LoVo (cell line): ENCODE measurements around the gene ST6GALNAC3.
A peak's percentile ranks its signal among the peaks of the same experiment; 100 is the strongest.

ENCODE experiments used
- DNase-seq: peaks from one replicate; pipeline ENCODE4 v3.0.0-alpha.2; 2016; ENCODE audit warnings: low spot score

The ST6GALNAC3 gene

DNA sequence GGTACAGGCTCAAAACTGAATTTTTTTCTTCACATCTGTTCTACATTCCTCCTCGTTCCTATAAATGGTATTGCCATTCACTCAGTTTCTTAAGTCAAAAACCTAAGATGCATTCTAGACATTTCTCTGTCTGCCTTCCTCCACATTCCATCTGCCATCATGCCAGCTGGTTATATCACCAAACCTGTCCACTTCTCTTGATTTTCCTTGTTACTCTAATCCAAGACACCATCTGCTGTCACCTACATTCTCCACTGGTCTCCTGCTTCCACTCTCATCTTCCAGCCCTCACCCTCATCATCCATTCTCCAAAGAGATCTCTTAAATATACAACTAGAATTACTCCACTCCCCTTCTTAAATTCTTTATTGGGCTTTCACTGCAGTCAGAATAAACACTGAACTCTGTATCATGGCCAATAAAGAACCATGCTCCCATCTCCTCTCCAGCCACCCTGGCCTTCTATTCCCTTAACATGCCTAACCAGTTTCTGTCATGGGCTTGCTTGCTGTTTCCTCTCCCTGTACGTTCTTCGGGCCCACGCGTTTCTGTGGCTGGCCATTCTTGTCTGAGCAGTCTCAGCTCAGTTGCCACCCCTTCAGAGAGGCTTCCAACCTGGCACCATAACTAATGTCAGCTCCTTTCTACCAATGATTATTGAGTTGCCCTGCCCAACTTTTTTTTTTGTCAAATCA, 278.3 kb downstream of the ST6GALNAC3 start:
- DNase-seq, result no peak

DNA sequence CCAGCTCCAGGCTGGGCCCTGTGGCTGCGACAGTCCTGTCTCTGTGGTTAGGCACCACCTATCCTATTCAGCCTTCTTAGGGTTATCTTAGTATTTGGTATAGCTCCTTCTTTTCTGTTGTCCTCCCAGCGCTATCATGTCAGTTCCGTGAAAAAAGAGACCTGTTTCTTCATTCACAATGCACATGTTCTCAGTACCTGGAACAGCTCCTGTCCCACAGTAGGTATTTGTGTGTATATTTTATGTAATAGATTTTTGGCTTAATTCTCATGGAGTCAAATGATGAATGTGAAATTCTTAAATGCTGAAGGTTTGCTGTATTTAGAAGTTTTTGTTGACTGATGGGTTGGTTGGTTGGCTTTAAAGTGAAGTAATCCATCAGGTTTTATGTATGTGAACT, 279.7 kb downstream of the ST6GALNAC3 start:
- DNase-seq, result no peak

DNA sequence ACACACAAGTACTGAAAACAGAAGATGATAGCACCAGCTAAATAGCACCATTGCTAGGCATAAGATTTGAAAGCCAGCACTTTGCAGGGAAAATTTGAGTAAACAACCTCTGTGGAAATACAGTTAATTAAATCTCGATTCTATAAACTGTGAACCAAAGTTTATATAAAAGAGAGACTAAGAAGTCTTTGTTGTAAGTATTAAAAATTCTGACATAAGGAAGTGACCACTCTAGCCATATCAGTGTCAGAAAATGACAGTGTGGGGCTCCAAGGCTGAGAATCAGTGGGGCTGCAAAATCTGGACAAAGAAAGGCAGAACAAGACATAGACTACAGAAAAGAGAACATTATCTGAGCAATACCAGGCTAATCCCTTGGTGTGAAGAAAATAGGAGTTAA, 292.2 kb downstream of the ST6GALNAC3 start:
- no peak for DNase-seq

DNA sequence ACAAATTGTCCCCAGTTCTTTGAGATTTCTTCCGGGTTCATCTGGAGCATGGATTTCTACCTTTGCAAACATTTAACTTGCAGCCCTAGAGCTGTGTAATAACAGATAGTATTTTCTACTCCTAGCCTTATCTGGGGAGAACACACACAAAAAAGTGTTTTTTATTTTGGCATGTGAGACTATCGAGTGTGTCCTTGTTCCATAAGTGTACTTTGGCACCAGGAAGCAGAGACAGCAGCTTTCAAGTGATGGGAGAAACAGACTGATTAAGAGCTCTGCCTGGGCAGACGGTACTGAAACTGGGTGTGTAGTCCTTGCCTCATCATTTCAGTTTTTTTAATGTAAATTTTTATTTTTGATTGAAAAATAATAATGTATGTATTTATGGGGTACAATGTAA, 297.4 kb downstream of the ST6GALNAC3 start:
- no peak for DNase-seq

DNA sequence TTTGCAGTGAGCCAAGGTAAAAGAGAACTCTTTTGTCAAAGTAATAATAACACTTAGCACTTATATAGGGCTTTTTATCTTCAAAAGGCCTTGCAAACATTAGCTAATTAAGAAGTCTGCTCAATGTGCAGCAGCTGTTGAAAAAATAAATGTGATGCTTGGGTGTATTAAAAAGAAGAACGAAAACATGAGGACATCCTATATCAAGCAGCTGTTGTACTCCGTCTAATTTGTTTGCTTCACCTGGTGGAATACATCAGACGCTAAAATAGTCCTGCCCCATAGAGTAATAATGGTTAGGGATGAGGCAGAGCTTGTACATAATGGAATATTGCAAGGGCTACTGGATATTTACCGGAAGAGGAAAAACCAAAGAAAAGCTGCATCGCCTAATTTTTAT, 299.5 kb downstream of the ST6GALNAC3 start:
- no peak for DNase-seq

DNA sequence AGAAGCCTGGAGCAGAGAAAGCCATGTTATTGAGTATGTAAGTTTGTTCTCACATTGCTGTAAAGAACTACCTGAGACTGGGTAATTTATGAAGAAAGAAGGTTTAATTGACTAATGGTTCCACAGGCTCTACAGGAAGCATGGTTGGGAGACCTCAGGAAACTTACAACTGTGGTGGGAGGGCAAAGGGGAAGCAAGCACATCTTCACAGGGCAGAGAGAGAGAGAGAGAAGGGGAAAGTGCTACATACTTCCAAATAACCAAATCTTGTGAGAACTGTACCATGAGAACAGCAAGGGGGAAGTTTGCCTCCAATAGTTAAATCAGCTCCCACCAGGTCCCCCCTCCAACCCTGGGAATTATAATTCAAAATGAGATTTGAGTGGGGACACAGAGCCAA, 302.7 kb downstream of the ST6GALNAC3 start:
- no peak for DNase-seq

DNA sequence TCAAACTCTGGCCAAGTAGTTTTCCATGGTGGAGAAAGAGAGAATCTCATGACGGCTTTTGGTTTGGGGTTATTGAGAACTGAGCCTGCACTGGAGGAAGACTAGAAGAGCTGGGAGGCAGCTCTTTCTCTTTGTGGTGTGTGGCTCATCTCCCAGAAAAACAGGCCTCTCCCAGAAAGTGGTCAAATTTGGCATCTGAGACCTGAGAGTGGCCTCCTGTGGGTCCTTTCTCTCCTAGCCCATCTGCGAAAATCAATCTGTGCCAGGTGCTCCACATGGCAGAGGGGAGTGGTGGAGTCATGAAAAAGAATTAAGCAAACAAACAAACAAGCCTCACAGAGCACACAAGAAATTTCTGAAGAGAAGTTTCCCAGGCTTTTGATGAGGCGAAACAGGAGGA, 305.0 kb downstream of the ST6GALNAC3 start:
- no peak for DNase-seq

DNA sequence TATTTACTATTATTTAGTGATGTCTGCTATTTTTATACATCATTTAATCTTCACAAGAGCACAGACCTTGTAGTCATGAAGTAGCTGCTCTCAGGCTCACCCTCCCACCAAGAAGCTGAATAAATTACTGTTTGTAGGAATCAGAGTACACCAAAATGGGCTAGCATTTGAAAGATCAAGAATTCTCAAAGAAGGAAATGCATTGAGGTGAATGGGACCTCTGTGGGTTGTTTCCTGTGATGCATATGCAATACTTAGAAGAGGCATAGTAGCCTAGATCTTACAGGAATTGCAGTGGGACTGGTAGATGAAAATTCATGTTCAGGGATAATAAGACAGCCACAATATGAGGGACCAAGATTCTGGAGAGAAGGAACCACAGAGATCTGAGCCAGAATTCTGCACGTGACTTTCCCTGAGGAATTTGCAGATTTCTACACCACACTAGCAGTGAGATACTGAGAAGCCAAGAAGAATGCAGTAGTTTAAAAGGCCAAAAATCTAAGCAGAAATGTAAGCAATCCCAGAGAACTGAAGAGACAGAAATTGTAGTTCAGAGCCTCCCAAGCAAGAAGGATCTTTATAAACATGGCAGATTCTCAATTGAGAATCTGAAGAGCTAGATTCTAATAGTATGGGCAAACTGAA, 307.0 kb downstream of the ST6GALNAC3 start:
- DNase-seq, result no peak

DNA sequence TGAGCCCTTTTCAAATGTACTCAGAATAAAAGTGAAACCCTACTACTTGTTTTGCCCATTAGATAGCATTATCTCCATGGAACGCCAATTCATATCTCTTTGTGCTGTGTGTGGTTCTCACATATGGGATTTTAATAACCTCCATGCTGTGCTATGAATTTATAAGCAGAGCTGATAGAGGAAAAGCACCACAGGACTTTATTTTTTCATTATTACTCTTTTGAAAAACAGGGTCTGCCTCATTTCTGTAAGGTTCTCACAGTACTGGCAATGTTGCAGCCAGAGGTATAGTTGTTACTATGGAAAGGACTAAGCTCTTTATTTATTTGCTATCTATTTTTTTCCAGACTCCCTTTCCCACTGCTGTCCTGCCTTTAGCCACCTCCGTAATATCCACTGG, 313.7 kb downstream of the ST6GALNAC3 start:
- no peak for DNase-seq

DNA sequence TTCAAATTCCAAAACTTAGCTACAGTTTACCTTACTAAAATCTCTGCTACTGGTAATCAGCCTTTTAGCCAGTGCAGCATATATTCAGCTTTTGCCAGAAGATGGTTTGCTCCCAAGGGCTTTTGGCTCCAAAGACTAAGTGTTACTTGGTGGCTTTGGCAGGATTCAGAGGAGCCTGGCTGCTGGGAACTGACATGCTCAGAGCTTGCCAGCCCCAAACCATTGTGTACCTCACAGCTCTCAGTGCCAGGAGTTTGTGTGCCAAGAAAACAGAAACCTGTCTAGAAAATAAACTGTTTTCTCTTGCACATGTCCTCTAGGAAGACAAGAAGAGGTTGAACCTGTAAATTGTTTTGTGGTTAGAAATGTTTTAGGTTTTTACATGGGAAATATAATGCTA, 315.9 kb downstream of the ST6GALNAC3 start:
- DNase-seq, result no peak

DNA sequence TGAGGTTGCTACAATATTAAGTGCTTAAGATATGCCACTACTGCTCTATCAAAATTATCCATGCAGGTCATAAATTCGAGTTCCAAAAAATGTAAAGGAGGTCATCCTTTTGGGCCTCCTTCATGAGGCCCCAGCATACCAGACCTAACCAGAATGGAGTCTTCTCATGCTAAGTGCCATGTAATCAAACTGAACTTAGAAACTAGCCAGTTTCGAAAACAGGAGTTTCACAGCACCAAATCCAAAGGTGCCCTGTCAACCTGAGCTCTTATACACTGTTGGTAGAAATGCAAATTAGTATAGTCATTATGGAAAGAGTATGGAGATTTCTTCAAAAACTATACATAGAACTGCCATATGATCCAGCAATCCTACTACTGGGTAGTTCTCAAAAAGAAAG, 320.5 kb downstream of the ST6GALNAC3 start:
- no peak for DNase-seq

DNA sequence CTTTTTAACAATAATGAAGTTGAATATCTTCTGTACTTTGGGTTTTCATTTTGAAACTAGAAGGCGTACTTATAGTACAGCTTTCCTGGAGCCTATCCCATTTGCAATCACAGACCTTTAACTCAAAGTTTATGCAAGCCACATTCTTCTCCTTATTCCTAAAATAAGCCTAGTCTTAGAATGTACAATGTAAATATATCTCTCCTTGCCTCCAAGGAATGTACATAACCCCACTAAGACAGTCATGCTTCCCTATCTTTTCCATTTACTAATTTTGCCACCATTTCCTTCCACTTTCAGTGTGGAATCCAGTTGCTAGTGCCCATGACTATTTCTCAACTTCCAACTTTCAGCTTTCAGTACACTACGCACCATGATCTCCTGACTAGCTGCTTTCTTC, 327.6 kb downstream of the ST6GALNAC3 start:
- no peak for DNase-seq

DNA sequence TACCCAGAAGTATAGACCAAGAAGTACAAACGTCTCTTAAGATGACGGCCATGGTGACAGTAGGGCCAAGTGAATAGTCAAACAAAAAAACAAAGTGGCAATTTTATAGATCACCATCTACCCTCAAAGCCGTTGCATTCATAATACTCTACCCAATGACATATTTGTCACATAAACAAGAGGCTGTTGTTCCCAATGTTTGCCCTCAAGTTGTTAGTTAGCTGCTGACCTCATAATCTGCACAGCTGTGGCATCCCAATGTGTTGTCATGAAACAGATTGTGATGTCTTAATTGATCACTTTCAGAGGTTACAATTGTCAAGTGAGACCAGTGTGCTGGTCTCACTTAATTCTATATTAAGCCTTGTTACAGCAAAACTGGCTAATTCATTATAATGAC, 333.8 kb downstream of the ST6GALNAC3 start:
- DNase-seq, result no peak

DNA sequence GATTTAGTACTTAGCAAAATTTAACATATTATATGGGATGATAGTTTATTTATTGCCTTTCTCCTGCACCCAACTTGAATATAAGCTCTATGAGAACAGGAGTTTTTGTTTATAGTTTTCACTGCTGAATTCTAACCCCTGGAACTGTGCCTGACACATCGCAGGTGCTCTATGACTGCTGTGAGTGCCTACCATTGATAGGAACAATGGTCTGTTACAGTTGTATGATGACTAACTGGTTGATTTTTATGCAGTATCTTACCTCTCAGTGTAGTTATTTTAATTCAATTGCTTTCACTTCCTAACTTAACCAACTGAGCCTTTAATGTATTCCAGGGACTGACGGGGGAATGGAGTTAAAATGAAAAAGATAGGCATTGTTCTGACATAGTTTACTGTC, 336.0 kb downstream of the ST6GALNAC3 start:
- DNase-seq, result no peak

DNA sequence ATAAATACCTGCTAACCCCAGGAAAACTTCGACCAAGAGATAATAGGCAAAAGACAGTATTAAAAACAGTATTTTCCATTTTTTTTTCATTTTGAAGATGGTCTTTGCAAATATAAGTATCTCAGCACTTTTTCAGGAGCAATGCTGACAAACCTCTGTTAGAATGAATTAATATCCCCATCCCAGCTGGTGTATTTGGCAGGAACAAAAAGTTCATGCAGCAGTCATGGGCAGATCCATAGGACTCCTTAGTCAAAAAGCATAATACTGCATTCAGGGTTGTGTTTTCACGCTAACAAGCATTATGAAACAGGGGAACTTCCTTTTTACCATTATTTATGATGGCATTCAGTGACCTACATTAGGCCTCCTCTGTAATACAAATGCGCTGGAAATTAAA, 344.0 kb downstream of the ST6GALNAC3 start:
- DNase-seq, result no peak

DNA sequence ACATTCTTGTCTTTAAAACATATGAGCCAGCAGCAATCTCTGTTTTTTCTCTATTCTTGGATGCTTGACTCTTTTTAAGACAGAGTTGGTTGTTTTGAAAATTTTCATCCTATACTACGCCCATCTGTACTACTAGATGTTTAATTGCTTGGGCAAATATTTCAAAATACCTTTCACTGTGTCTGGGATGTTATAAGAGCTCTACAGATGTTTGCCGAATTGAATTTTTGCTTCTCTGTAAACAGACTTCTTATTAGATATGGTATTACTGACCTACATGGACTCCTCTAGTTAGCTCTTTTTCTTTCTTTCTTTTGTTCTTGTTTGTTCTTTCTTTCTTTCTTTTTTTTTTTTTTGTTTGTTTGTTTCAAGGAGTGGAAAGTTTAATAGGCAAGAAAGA, 345.1 kb downstream of the ST6GALNAC3 start:
- no peak for DNase-seq

DNA sequence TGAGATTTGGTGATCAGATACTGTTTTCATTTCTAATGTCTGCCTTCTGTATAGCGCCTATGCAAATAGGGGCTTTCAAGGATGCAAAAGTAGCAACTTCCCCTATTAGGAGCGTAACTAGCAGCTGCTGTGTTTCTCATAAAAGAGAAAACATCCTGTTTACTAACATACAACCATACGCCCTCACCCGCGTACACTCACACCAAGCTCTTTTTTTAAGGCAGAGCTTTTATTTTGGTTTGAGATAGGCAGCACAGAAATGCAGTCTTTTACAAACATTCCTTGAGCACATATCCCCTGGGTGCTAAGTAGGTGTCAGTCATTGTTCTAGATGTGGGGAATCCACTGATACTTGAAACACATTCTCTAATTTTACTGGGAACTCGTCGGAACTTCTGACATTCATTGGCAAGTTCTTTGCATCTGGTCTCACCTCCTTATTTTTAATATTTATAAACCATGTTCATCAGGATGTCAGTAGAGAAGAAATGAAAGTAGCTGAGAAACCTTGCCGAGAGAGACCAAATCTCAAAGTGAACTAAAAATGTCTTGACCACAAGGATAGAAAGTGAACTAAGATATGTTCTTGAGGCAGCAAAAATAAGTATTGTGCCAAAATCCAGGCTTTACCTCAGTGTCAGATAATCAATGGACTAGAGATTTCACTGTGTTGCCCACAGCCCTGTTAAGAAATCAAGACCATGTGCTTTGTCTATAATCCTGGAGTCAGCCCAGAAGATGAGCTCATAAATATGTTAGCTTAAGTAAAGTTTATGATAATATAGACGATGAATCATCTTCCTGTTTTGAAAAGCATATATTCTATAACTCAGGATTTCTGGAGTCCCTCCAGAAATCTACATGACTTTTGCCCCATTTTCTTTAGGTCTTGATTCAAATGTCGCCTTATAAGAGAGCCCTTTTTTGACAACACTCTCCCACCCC, 350.9 kb downstream of the ST6GALNAC3 start:
- peak; percentile 11 for DNase-seq

DNA sequence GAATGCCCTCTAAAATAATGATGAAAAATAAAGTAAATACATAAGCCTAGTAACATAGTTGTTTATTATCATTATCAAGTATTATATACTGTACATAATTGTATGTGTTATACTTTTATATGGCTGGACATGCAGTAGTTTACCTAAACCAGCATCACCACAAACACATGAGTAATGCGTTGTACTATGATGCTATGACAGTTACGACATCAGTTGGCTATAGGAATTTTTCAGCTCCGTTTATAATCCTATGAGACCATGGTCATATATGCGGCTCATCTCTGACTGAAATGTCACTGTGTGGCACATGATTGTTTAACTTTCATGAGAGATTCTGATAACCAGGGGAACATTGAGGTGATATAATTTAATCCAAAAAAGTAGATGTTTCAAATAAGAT, 352.1 kb downstream of the ST6GALNAC3 start:
- no peak for DNase-seq

DNA sequence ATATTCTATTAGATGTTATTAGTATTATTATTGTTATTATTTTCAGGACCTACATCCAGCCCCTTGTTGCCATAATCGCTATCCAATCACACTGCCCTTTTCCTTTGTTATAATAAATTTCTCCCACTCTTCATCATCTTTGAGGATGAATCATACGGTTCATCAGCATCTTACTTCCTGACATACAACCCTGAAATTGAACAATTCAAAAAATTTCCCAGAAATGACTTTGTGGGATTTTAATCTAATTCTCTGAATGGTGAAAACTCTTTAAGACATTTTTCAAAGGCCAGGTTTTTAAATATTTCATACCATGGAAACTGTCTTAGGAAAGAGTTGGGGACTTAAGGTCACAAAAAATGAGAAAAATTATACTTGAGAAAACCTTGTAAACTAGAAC, 353.5 kb downstream of the ST6GALNAC3 start:
- DNase-seq, result no peak

DNA sequence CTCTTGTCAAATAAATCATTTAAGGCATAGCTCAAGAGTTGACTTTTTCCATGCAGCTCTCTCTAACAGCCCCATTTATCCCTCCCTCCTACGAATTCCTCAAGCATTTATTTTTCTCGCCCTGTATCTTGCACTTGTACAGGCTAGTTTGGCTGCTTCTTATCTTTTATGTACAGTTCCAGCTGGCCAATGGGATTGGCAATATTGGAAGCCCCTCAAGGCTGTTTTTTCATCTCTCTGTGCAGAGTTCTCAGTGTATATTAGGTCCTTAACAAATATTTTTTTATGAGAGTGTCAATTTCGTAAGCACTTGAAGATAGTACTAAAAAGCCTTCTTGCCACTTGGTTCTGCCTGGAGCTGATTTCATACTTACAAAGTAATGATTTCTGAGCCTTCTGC, 356.0 kb downstream of the ST6GALNAC3 start:
- no peak for DNase-seq

DNA sequence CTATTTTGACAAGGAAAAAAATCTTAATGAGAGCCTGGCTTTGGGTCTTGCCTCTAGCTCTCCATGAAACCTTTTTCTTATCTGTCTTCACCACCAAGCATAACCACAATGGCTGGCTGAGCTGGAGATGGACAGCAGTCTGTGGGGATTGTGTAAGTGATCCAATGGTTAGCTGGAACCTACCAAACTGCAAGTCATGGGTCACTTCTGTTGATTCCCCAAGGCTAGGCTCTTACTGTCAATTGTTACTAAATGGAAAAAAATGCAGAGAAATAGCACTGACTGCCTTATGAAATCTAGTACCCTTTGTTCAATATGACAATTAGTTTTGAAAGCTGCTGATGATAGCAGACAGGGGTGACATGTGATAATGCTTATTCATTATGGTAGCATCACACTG, 359.0 kb downstream of the ST6GALNAC3 start:
- DNase-seq, result no peak

DNA sequence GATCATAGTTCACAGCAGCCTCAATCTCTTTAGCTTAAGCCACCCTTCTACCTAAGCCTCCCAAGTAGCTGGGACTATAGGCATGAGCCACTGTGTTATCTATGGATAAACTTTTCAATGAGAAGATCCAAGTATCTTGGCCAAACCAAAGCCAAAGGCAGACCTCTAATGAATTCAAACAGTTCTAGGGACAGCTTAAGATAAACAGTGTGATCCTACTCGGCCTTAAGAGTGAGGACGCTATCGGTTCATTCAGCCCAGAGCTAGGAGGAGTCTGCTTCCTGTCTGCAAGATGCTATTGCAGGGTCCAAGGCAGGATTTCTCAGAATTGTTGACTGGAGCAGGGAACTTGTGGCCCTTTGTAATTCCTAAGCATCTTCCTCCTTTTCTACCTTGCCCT, 368.7 kb downstream of the ST6GALNAC3 start:
- no peak for DNase-seq

DNA sequence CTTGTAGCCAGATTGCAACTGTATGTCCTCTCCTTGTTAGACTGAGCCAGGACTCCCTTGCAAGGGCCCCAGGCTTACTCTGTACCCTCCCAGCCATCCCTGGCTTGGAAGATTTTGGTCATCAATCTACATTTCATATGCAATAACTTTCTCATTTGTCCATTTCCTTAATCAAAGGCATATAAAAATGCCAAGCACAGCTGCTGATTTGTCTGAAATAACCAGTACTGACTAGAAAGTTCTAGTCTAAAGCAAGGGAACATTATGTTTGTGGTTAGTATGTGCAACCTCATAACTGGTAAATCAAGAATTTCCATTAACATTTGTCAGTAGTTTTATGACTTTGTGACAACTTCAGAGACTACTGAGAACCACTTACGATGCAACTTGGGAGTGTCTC, 370.2 kb downstream of the ST6GALNAC3 start:
- DNase-seq, result no peak
